Subcutaneous abdominal adipose tissue (tissue), 5 donors: ENCODE results near the gene PHPT1.
"Not testable (repeated sequence)": the region's sequence is repeated elsewhere in the genome, so short reads cannot be mapped to it uniquely, and the experiment has no call there.

ENCODE experiments used
- H3K27ac ChIP-seq: one replicate; pipeline ENCODE4 v1.7.0; 2013; ENCODE audit warnings: low read depth, mild to moderate bottlenecking, inconsistent platforms, low read length, moderate library complexity
- H3K27me3 ChIP-seq, 5 donors: one replicate each; pipeline ENCODE4 v1.7.0; 2013; ENCODE audit warnings: low read length in 5 of 5, inconsistent platforms in 1 of 5; ENCODE audit not compliant: control insufficient read depth in 5 of 5, insufficient read depth in 4 of 5
- H3K36me3 ChIP-seq, 5 donors: one replicate each; pipeline ENCODE4 v1.7.0; 2013; ENCODE audit warnings: low read length in 5 of 5; ENCODE audit not compliant: control insufficient read depth in 5 of 5, insufficient read depth in 5 of 5
- H3K4me1 ChIP-seq, 5 donors: one replicate each; pipeline ENCODE4 v1.7.0; 2013; ENCODE audit warnings: low read length in 5 of 5, mild to moderate bottlenecking in 3 of 5, moderate library complexity in 1 of 5; ENCODE audit not compliant: control insufficient read depth in 5 of 5, insufficient read depth in 5 of 5
- H3K4me3 ChIP-seq, 5 donors: one replicate each; pipeline ENCODE4 v1.7.0; 2013; ENCODE audit warnings: low read length in 5 of 5, low read depth in 1 of 5
- H3K9ac ChIP-seq, 5 donors: one replicate each; pipeline ENCODE4 v1.7.0; 2013; ENCODE audit warnings: low read length in 5 of 5, mild to moderate bottlenecking in 4 of 5, moderate library complexity in 3 of 5
- H3K9me3 ChIP-seq, 5 donors: one replicate each; pipeline ENCODE4 v1.7.0; 2013; ENCODE audit warnings: low read length in 5 of 5; ENCODE audit not compliant: control insufficient read depth in 5 of 5
- donor health status: healthy.
- donor health status: healthy.
- donor health status: healthy.
- donor health status: healthy.
- donor health status: healthy.

The PHPT1 gene

DNA sequence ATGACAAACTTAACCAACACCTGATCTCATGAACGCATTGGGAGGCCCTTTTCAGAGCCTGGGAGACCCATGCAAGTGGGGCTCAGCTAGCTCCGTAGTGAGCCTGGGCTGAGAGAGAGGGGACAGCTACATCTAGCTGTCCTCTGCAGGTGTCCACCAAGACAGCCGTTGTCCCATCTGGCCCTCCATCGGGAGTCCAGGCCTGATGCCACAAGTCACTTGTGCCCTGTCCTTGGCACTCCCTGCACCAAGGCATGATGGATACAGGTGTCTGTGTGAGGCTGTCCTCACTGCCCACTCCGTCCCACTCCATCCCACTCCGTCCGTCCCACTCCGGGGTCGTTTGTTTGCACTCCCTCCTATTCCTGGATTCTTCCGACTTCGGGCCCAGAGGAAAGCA lies 19.4 kb downstream of the PHPT1 start:
- H3K27ac ChIP-seq: no peak overlapping the region
- no peak overlapping the region for H3K9ac ChIP-seq
- peaks cover 0 to 3% (median 0%) of the 10 kb centered on the region in 5 donors for H3K9me3 ChIP-seq
- peaks cover 0 to 4% (median 3%) of the 10 kb centered on the region in 5 donors for H3K36me3 ChIP-seq
- peaks cover 2 to 20% (median 18%) of the 10 kb centered on the region in 5 donors for H3K4me1 ChIP-seq
- no peak overlapping the region for H3K4me3 ChIP-seq
- no peaks in the 10 kb centered on the region for H3K27me3 ChIP-seq

DNA sequence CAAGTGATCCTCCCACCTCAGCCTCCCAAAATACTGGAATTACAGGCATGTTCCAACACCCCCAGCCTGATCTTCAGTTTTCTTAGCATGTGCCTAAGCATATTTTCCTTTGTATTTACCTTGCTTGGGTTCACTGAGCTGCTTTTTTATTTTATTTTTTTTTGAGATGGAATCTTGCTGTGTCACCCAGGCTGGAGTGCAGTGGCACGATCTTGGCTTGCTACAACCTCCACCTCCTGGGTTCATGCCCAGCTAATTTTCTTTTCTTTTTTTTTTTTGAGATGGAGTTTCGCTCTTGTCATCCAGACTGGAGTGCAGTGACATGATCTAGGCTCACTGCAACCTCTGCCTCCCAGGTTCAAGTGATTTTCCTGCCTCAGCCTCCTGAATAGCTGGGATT lies 20.4 kb downstream of the PHPT1 start:
- not testable (repeated sequence) for H3K36me3 ChIP-seq, H3K9me3 ChIP-seq, H3K4me3 ChIP-seq, H3K27me3 ChIP-seq, H3K9ac ChIP-seq, H3K27ac ChIP-seq
- peaks cover 2 to 17% (median 12%) of the 10 kb centered on the region in 5 donors for H3K4me1 ChIP-seq

DNA sequence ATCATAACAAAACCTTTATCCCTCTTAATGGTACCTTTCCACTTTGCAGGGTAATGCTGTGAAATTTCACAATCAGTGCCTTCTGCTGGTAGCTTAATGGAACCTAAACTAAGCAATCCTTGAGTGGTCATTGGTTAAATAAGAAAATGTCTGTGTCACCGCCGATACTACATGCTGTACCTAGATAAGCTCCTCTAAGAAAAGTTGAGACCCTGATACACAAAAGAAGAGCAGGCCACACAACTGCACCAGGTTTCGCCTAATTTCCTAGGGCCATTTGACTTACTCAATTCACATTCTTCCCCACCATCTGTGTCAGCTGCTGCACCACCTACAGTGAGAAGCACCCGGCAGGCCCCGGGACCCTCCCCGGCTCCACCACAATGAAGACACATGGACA lies 25.9 kb downstream of the PHPT1 start:
- H3K9ac ChIP-seq: no peak overlapping the region
- H3K9me3 ChIP-seq: no peaks in the 10 kb centered on the region
- H3K27ac ChIP-seq: no peak overlapping the region
- H3K4me1 ChIP-seq: no peaks in the 10 kb centered on the region
- H3K27me3 ChIP-seq: no peaks in the 10 kb centered on the region
- H3K36me3 ChIP-seq: no peaks in the 10 kb centered on the region
- no peak overlapping the region for H3K4me3 ChIP-seq

DNA sequence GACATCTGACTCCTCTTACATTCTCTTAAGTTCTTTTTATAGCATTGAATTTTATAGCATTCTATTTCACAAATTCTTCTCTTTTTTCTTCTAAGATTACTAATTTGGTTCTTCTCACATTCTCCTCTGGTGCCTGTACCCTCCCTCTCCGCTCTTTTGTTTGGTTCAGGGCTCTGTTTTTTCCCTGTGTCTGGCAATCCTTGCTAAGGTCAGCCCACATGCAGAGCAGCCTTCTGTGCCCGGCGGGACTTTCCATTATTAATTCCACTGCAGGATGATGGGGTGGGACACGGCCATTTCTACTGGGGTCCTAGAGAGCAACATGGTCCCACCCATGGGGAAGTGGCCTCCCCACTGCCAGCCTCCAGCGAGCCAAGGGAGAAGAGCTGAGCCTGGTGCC lies 27.3 kb downstream of the PHPT1 start:
- no peaks in the 10 kb centered on the region for H3K36me3 ChIP-seq
- H3K27ac ChIP-seq: no peak overlapping the region
- H3K4me1 ChIP-seq: peaks cover 0 to 2% (median 1%) of the 10 kb centered on the region in 5 donors
- H3K4me3 ChIP-seq: no peak overlapping the region
- H3K9ac ChIP-seq: no peak overlapping the region
- no peaks in the 10 kb centered on the region for H3K9me3 ChIP-seq
- H3K27me3 ChIP-seq: peaks cover 0 to 2% (median 0%) of the 10 kb centered on the region in 5 donors

DNA sequence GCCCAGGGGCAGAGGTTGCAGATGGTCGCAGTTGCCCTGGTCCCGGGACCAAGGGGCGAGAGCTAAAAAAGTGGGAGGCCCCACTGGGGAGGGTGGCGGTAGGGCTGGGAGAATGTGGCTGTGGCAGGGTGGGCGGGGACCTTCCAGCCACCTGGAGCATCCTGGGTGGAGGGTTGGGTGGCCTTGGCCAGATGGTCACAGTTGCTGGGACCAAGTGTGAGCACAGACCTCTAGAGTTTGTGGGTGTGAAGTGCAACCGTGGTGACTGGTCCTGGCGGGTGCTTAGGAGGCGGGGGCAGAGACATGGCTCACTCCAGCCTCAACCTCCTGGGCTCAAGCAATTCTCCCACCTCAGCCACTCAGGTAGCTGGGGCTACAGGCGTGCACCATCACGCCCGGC lies 31.4 kb downstream of the PHPT1 start:
- no peaks in the 10 kb centered on the region for H3K9me3 ChIP-seq
- no peak overlapping the region for H3K4me3 ChIP-seq
- H3K27me3 ChIP-seq: peaks cover 0 to 11% (median 0%) of the 10 kb centered on the region in 5 donors
- no peaks in the 10 kb centered on the region for H3K36me3 ChIP-seq
- peaks cover 2 to 21% (median 16%) of the 10 kb centered on the region in 5 donors for H3K4me1 ChIP-seq
- H3K27ac ChIP-seq: no peak overlapping the region
- no peak overlapping the region for H3K9ac ChIP-seq

DNA sequence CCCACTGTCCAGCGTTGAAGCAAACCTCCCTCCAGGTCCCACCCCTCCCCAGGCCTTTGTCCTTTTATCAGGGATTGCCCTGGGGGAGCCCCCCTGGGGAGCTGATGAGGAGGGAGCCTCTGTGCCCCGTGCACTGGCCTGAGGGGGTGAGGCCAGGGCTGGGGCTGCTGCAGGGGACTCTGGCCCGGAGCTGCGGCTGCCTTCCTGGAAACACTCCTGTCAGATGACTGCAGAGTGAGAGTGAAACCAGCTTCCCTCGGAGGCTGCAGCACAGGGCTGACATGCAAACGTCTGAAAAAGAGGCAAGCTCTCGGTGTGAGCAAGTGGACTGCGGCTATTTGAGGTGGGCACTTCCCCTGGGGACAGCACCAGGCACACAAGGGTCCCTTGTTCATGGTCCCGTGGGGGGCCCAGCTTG lies 32.5 kb downstream of the PHPT1 start:
- H3K27me3 ChIP-seq: peaks cover 0 to 11% (median 0%) of the 10 kb centered on the region in 5 donors
- H3K9me3 ChIP-seq: no peaks in the 10 kb centered on the region
- no peaks in the 10 kb centered on the region for H3K36me3 ChIP-seq
- peaks cover 2 to 27% (median 18%) of the 10 kb centered on the region in 5 donors for H3K4me1 ChIP-seq
- H3K9ac ChIP-seq: peak overlapping the region in 2 of 5 donors; percentile 51 to 60
- peak overlapping the region in 3 of 5 donors; percentile 27 to 58 (median 50) for H3K4me3 ChIP-seq
- H3K27ac ChIP-seq: no peak overlapping the region

DNA sequence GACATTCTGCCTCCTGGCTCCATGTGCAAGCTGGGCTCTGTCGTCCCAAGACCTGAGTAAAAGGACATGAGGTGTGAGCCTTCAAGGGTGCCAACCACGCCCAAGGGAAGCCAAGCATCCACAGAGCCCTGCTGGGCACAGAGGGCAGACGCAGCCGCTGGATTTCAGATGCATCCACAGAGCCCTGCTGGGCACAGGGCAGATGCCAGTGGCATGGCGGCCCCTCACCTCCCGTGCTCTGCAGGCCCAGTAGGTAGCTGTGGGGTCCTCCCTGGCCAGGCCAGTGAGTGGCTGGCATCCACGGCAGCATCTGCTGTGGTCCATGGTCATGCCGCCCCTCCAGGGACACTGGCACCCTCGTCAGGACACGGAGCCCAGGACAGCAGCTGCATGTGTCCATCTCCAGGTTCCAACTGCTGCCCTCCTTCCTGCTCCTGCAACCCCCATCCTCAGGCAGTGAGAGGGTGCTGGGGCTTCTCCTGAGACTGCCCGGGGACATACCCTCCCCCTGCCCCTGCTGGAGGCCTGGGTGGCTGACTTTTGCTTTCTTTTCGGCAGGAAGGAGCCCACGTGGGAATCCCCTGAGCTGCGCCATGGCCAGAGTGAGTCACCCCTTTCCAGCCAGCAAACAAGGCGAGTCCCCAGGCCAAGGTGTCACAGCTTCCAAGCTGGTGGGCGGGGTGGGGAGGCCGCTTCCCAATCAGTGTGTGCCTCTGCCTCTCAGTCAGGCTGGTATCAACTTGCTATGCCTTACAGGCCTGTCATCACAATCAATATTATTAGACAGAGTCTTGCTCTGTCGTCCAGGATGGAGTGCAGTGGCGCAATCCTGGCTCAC lies 33.1 kb downstream of the PHPT1 start:
- Histone ChIP-seq H3K4me3 (peak overlapping the region in 4 of 5 donors; percentile 43 to 58 (median 49)), H3K36me3 (no peaks in the 10 kb centered on the region), H3K9me3 (no peaks in the 10 kb centered on the region), H3K27ac (no peak overlapping the region), H3K4me1 (peaks cover 2 to 33% (median 24%) of the 10 kb centered on the region in 5 donors), H3K9ac (peak overlapping the region in 2 of 5 donors; percentile 51 to 60), H3K27me3 (peaks cover 0 to 11% (median 0%) of the 10 kb centered on the region in 5 donors)

DNA sequence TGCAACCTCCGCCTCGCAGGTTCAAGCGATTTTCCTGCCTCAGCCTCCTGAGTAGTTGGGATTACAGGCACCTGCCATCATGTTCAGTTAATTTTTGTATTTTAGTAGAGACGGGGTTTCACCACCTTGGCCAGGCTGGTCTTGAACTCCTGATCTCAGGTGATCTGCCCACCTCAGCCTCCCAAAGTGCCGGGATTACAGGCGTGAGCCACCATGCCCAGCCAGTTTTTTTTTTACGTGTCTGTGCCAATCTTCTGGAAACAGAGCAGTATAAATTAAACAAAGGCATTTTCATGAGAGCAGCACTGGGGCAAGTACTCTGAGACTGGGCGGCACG lies 33.7 kb downstream of the PHPT1 start:
- Histone ChIP-seq H3K4me1 (peaks cover 2 to 36% (median 27%) of the 10 kb centered on the region in 5 donors), H3K27me3 (peaks cover 0 to 11% (median 0%) of the 10 kb centered on the region in 5 donors), H3K4me3 (peak overlapping the region in 1 of 5 donors; percentile 58)
- H3K9ac ChIP-seq, H3K36me3 ChIP-seq, H3K27ac ChIP-seq, H3K9me3 ChIP-seq: not testable (repeated sequence)

DNA sequence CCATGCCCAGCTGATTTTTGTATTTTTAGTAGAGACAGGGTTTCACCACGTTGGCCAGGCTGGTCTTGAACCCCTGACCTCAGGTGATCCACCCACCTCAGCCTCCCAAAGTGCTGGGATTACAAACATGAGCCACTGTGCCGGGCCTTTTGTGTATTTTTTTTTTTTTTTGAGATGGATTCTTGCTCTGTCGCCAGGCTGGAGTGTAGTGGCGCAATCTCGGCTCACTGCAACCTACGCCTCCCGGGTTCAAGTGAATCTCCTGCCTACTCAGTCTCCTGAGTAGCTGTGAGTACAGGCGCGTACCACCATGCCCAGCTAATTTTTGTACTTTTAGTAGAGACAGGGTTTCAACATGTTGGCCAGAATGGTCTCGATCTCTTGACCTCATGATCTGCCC lies 34.5 kb downstream of the PHPT1 start:
- H3K27ac ChIP-seq, H3K9ac ChIP-seq: not testable (repeated sequence)

DNA sequence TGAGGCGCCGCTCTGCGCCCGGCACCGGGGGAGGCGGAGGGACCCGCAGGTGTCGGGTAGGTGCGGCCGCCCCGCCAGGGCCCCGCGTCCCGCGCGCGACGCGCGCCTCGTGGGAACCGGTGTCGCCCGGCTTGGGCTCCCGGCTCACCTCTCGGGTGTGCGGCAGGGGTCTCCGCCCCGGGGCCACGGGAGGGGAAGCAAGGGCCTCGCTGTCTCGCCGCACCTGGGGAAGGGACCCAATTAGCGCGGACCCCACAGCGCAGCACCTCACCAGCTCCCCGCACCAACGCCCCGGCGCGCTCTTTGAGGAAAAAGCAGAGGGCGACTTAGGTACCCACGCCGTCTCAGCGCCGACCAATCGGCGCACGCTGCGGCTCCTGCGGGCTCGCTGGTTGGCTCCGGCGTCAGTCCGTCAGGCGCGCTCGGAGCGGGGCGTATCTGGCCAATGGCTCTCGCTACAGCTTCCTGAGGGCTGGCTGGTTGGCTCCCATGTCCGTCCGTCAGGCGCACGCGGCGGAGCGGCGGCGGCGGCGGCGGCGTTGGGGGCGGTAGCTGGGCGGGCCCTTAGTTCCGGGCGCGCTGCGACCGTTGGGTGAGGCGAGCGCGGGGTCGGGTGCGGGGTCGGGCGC lies 36.9 kb downstream of the PHPT1 start, which contains the start of gene TRAF2:
Gene TRAF2, plus strand, starts transcription at position 567 of the 629 bp plus-strand sequence. CDS start 12,225 bp downstream, outside the sequence.
- Histone ChIP-seq H3K4me3 (peak within 1 kb of the TSS in 4 of 5 donors; percentile 66 to 85 (median 76)), H3K36me3 (peaks cover 0 to 10% (median 5%) of the 10 kb centered on the region in 5 donors), H3K9me3 (no peaks in the 10 kb centered on the region), H3K9ac (peak within 1 kb of the TSS; percentile 73 to 96 (median 90)), H3K27ac (peak within 1 kb of the TSS; percentile 95), H3K4me1 (peaks cover 2 to 36% (median 27%) of the 10 kb centered on the region in 5 donors), H3K27me3 (peaks cover 0 to 11% (median 0%) of the 10 kb centered on the region in 5 donors)

More for the DNA sequence above, 34.5 kb downstream of the PHPT1 start:
- peaks cover 2 to 36% (median 27%) of the 10 kb centered on the region in 5 donors for H3K4me1 ChIP-seq
- H3K4me3 ChIP-seq, H3K9me3 ChIP-seq, H3K36me3 ChIP-seq: not testable (repeated sequence)
- peaks cover 0 to 11% (median 0%) of the 10 kb centered on the region in 5 donors for H3K27me3 ChIP-seq
